Dermis lymphatic vessel endothelial cell (primary cell): ENCODE measurements around the gene DUXA. TPM values are rescaled to one million over a fixed set of nuclear protein-coding genes. Genes with fewer than 3 reads are reported as not detected.

ENCODE experiments used
- total RNA-seq: library from RNA; depleted of rRNA; stranded (reverse); fragments of >200 nt; gene quantifications from 2 replicates; pipeline ENCODE4 v1.2.1, GENCODE V29; 2014

Gene DUXA
- total RNA-seq: not detected in 2 replicates

GRCh38 chr19:57167385-57167784 lies at the start of gene DUXA:
DUXA (minus strand) TSS chr19:57167485; CDS start chr19:57167443, 42 bp downstream.

GRCh38 chr19:57191141-57192076 lies 24.1 kb upstream of the DUXA start, which contains the start of gene ZNF264:
ZNF264 (plus strand) TSS chr19:57191500; CDS start chr19:57191914, 414 bp downstream.

Other genes starting within 250 kb of the DUXA start
- not detected in 2 replicates for gene USP29, start 47.5 kb downstream of the DUXA start, total RNA-seq
- not detected in 2 replicates for gene ZIM3, start 22.3 kb downstream of the DUXA start, total RNA-seq
- 26.1 and 29.9 TPM in 2 replicates for gene ZNF264, start 24.0 kb upstream of the DUXA start, total RNA-seq
- 0.33 and 0.69 TPM in 2 replicates for gene AURKC, start 63.5 kb upstream of the DUXA start, total RNA-seq
- 26.8 and 29.7 TPM in 2 replicates for gene ZNF805, start 73.1 kb upstream of the DUXA start, total RNA-seq
- gene ZNF460, start 113.0 kb upstream of the DUXA start, total RNA-seq: 46.2 and 64.4 TPM in 2 replicates
- 7.9 and 12.2 TPM in 2 replicates for gene ZNF543, start 153.0 kb upstream of the DUXA start, total RNA-seq
- 9.4 and 12.2 TPM in 2 replicates for gene ZNF304, start 183.8 kb upstream of the DUXA start, total RNA-seq
- 10.3 and 11.3 TPM in 2 replicates for gene TRAPPC2B, start 196.1 kb upstream of the DUXA start, total RNA-seq
- gene ZNF547, start 196.1 kb upstream of the DUXA start, total RNA-seq: 2.6 and 2.9 TPM in 2 replicates
- 11.9 and 16.6 TPM in 2 replicates for gene ZNF548, start 222.4 kb upstream of the DUXA start, total RNA-seq
- gene ZNF17, start 243.7 kb upstream of the DUXA start, total RNA-seq: 11.5 and 13.0 TPM in 2 replicates